EH (cell line): ENCODE results near the gene PNKP.
A peak's percentile ranks its signal among the peaks of the same experiment; 100 is the strongest.

Source experiments
- DNase-seq: peaks from one replicate; pipeline ENCODE4 v3.0.0-alpha.2; 2015; ENCODE audit warnings: low read depth

PNKP gene

DNA sequence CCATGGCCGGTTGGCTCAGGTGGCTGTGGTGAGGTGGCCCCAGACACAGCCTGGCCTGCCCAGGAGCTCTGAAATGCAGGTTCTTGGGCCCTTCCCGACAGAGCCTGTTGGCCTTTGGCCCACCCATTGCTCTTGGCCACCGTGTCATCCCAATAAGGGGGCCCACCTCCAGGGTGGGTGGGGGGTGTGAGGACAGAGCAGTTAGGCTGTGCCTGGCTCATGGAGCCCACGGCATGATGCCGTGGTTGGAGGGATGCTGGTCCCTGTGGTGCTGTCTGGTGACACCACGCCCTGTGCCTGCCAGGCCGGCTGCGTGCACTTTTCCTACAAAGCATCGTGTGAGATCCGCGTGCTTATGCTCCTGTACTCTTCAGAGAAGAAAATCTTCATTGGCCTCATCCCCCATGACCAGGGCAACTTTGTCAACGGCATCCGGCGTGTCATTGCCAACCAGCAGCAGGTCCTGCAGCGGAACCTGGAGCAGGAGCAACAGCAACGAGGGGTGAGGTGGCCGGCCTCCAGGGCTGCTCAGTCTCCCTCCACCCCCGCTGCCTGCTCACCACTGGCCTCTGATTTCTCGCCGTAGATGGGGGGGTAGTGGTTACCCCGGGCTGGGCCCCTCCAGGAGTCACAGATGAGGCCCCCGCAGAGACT is 7.6 kb downstream of the PNKP start:
- no peak for DNase-seq

DNA sequence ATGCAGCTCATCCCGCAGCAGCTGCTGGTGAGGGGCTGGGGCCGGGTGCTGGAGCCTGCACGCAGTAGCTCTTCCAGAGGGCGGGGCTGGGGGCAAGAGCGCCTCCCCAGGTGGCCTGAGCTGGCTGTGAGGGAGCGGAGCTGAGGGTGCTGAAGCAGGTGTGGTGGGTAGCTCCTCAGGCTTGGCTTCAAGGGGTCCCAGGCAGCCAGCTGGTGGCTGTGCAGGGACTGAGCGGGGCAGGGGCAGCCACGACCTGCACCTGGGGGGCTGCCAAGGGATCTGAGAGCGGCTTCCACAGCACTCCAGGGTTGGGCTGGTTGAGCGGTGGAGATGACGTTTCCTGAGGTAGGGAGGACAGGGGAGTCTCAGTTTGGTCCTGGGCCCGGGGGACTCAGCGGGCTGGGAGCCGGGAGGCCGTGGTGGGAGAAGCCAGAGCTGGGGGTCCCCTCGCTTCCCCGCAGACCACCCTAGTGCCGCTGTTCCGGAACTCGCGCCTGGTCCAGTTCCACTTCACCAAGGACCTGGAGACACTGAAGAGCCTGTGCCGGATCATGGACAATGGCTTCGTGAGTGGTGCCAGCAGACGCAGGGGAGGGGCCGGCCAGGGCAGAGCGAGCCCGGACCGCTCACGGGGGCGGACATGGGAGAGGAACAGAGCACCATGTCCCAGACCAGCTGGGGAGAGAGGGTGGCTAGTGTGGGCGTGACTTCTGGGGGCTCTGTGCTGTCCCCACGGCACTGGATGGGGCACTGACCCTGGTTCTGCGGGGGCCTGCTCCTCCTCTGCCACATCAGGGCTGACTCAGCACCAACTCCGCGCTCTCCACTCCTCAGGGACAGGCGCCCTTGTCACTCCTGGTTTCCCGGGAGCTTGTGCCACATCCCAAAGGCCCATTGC is 9.0 kb downstream of the PNKP start:
- peak; percentile 39 for DNase-seq

- no peak for DNase-seq
Measured at GRCh38 chr19:49857838-49858087, 9.6 kb downstream of the PNKP start.

DNA sequence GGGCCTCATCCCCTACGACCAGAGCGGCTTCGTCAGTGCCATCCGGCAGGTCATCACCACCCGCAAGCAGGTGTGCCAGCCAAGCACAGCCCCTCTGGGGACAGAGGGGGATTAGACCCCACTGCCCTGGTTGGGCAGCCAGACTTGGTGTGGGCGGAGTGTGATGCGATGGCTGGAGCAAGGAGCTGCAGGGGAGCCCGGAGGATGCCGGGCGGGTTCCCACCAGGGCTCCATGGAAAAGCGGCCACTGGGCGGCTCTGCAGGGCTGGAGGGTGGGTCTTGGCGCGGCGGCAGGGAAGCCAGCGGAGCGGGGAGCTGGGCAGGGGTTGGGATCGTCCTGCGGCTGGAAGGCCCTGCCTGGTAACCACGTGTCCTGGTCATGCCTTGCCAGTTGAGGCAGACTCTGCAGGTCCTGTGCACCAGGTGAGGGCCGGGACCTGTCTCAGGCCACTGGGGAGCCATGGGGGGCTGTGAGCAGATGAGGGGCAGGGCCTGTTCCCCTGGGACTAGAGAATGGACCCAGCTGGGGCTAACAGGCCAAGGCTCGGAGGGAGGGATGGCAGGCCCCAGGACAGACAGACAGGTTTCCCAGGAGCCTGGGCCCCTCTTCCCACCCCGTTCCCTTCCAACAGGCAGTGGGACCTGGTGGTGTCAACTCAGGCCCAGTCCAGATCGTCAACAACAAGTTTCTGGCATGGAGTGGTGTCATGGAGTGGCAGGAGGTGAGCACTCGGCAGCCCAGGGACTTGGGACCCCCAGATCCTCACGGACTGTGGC is 10.1 kb downstream of the PNKP start:
- no peak for DNase-seq

DNA sequence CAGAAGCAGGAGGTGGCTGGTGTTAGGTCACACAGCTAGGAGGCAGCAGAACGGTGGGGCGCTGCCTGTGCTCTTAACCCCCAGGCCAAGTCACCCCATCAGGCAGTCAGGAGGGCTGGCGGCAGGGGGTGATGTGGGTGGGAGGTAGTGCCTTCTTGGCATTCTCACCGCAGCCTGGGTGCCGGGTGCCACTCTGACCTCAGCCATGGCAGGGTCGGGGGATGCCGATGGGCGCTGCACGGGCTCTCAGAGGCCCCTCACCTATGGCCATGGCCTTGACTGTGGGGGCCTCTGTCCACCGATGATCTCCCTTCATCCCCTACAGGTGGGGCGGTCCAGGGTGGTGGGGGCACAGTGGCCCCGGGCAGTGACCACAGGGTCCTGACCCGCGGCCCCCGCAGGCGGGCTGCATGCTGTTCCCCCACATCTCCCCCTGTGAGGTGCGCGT is 10.8 kb downstream of the PNKP start:
- DNase-seq, result no peak

GRCh38 chr19:49855676-49856573 is 11.5 kb downstream of the PNKP start:
- no peak for DNase-seq

- no peak for DNase-seq
Measured at GRCh38 chr19:49855277-49855675, 12.1 kb downstream of the PNKP start.

DNA sequence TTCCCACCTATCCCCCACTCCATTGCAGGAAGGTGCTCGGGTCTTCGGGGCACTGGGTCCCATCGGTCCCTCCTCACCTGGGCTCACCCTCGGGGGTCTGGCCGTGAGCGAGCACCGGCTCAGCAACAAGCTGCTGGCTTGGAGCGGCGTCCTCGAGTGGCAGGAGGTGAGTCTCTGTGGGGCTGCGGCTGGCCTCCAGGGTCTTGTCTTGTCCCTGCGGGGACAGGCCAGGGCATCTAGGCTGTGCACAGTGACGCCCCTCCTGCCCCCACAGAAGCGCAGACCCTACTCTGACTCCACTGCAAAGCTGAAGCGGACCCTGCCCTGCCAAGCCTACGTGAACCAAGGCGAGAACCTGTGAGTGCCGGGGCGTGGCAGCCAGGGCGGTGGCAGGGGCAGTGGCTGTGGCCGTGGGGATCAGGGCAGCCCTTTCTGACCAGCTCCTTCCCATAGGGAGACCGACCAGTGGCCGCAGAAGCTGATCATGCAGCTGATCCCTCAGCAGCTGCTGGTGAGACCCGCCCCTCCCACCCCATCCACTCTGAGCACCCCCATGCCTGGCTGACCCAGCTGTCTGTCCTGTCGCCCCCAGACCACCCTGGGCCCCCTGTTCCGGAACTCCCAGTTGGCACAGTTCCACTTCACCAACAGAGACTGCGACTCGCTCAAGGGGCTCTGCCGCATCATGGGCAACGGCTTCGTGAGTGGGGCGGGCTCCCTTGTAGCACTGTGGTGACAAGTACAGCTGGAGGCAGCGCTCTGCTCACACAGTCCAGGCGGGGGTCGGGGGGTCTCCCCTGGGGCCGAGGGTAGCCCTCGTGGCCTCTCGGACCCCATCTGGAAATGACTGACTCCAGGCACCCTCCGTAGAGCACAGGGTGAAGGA is 12.8 kb downstream of the PNKP start:
- no peak for DNase-seq

- DNase-seq, result no peak
Measured at GRCh38 chr19:49853852-49854377, 13.5 kb downstream of the PNKP start.

DNA sequence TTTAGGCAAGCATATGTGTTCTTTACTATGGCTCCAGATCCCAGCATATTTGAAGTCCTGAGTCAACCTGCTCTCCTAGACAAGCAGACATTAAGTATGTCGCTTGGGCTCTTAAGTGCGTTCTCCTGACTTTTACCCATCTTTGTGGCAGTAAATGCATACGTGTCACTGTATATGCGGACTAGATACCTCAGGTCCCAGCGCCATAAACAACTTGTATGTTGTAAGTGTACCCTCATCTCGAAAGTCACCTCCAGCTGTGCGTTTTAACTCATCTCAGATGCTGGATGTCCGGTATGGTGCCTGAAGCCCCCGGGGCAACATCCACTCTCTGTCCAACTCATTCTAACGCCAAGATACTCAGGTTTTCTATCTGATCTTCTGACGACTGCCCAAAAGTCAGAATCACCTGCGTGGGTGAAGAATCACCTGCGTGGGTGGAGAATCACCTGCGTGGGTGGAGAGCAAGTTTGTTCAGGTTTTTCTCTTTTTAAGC is 14.7 kb downstream of the PNKP start:
- DNase-seq, result peak; percentile 54

DNA sequence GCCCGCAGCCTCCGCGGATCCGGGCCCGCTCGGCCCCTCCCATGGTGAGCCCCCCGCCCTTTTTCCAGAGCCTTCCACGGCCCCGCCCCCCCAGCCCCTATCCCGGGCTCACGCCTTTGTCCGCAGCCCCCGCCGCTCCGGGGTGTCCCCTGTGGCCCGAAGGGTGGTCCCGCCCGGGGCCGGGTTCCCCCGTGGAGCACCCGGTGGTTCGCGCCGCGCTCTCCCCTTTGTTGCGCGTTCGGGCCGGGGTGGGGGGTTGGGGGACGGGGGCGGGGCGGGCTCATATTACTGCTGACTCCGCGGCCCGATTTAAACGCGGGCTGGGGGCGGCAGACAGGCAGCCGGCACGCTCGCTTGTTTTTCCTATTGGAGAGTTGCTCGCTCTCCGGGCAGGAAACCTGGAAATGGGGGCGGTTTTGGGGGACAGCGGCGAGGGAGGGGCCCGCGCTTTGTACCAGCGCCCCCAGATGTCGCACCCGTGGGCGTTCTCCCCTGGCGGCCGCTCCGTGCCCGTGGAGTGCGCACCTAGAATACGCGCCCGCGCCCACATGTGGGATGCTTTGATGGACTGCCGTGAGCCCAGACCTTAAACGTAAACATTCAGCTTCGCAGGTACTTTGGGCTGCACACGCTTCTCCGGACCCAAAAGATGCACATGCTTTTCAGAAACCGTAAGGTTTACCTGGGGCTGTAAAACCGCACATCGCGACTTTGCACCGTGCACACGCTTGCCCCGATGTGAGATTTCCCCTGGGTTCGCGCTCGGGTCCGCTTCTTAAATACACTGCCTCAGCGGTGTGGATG is 15.7 kb downstream of the PNKP start:
- DNase-seq, result peak; percentile 35

DNA sequence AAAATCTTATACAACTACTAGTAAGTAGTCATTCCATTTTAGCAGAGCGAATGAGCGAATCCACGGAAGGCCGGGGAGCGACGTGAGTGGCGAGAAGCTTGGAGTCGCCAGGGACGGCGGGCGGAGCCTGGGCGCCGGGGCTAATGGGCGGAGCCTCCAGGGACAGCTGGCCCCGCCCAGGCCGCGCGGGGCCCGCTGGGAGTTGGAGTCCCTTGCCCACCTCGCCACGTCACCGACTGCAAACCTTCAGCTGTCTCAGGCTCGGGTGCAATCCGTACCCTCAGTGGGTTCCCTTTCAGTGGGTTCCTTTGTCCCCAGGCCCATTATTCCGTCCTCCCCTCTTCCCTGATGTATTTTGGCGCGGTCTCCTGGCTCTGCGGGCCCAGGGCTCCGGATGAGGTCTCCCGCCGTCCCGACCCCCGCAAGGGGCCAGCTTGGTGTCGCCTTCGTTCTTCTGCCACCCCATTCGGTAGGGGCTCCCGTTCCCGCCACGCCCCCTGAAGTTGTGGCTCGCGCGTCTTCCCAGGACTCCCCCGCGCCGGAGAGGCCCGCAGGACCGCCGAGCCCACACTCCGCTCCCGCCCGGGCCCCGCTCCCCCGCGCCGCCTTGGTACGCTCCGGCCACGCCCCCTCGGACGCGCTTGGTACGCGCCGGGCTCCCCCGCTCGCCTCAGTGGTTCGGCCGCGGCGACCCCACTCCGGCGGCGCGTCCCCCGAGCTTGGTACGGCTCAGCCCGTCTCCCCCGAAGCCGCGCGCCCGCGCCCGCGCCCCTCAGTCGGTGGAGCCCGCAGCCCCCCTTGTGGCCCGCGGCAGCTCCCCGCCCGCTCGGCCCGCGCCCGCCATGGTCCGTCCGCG is 16.7 kb downstream of the PNKP start, which contains the start of gene PTOV1:
Gene PTOV1, plus strand, starts transcription at position 673 of the 856 bp plus-strand sequence.
- peak; percentile 92 for DNase-seq

DNA sequence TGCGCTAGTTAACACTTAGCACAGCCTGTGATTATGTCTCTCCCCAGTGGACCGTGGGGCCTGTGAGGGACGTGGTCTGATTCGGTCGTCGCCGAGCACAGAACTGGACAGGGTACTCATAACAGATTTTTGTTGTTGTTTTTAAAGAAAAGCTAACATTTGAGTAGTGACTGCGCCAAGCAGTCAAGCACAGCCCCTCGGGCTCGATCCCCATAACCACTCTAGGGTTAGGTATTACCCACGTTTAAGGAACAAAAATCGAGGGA is 17.2 kb downstream of the PNKP start:
- no peak for DNase-seq

DNA sequence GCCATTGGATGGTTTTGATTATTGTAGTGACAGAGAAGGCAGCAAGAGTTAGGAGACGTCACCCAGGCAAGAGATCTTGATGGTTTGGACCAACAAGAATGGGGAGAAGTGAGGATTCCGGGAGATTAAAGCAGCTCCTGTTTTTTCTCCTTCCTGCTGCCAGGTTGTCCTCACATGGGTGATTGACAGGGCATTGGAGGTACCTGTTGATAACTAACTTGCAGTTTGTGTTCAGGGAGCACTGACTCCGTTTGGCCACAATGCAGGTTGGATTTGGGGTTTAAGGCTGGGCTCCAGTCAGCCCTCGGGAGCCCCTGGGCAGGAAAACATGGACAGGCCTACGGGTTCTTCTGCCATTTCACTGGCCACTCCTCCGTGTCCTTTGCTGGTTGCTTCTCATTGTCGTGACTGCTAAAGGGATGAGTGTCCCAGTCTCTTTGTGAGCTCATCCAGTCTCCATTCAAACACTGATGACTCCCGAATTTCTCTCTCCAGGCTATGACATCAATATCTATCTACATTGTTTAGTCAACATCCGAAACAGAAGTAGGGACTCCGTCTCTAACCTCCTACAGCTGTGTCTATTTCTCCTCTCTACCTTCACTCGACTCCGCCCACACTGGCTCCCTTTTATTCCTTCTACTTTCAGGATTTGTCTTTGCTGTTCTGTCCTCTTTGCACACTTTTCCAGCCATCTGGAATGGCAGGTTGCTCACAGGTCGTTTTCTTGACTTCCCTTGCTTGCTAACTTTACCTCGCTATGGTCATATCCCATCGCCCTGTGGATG is 17.7 kb downstream of the PNKP start:
- no peak for DNase-seq

GRCh38 chr19:49848938-49849337 is 18.4 kb downstream of the PNKP start:
- no peak for DNase-seq

GRCh38 chr19:49847731-49848696 is 19.4 kb downstream of the PNKP start:
- DNase-seq, result peak; percentile 95

DNA sequence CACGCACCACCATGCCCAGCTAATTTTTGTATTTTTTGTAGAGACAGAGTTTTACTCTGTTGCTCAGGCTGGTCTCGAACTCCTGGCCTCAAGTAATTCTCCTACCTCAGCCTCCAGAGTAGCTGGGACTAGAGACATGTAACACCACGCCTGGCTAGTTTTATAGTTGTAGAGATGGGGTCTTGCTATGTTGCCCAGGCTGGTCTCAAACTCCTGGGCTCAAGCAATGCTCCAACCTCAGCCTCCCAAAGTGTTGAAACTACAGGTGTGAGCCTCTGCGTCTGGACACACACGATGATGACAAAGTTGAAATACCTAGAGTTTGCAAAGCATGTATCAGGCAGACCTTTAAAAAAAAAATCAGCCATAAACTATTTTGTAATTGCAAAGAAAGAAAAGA is 21.0 kb downstream of the PNKP start:
- no peak for DNase-seq
